Measurements from ENCODE around the gene SCLY.

DNA sequence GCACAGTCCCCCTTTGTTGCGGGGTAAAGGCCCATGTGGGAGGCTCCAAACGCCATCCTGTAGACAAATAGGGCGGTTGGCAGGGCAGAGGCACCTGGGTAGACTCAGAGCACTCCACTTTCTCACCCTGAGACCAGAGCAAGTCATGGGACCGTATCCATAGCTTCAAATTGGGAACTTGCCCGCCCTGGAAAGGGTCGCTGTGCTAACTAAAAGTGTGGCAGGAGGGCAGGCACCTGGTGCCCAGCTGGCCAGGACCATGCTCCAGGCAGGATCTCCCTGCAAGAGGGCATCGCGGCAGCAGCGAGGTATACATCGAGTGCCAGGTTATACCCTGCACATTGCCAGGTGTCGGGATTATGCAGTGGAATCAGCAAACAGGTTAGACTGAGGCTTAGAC lies 20.8 kb upstream of the SCLY start:
- TF ChIP-seq, protein P1, sequence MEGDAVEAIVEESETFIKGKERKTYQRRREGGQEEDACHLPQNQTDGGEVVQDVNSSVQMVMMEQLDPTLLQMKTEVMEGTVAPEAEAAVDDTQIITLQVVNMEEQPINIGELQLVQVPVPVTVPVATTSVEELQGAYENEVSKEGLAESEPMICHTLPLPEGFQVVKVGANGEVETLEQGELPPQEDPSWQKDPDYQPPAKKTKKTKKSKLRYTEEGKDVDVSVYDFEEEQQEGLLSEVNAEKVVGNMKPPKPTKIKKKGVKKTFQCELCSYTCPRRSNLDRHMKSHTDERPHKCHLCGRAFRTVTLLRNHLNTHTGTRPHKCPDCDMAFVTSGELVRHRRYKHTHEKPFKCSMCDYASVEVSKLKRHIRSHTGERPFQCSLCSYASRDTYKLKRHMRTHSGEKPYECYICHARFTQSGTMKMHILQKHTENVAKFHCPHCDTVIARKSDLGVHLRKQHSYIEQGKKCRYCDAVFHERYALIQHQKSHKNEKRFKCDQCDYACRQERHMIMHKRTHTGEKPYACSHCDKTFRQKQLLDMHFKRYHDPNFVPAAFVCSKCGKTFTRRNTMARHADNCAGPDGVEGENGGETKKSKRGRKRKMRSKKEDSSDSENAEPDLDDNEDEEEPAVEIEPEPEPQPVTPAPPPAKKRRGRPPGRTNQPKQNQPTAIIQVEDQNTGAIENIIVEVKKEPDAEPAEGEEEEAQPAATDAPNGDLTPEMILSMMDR (IDR thresholded peaks at IDR 0.05), result no peak
- TF ChIP-seq POLR2A (IDR thresholded peaks at IDR 0.05), result no peak

Measured in vagina (tissue), 2 donors.